Esophagus squamous epithelium (tissue), 5 donors: ENCODE data around the gene NLRC5. TPM values are rescaled to one million over a fixed set of nuclear protein-coding genes. Genes with fewer than 3 reads are reported as not detected.

Source experiments
- DNase-seq: peaks from one replicate; lab custom pipeline; 2025; lab: John Stamatoyannopoulos, UW
- H3K27ac ChIP-seq, 4 donors: fragments of 200-600 bp; sonication (generic); one replicate each; pipeline ENCODE4 v1.5.1; 2016 to 2019; ENCODE audit warnings: mild to moderate bottlenecking in 1 of 4
- H3K27me3 ChIP-seq, 4 donors: fragments of 200-600 bp; sonication (generic); 1 replicate in 3 of 4; 2 replicates in 1 of 4; pipeline versions ENCODE4 v1.5.1 to v1.6.0; 2017 to 2021; ENCODE audit warnings: antibody characterized with exemption in 1 of 4
- H3K36me3 ChIP-seq, 3 donors: fragments of 200-600 bp; sonication (generic); one replicate each; pipeline ENCODE4 v1.5.1; 2016 to 2019
- H3K4me1 ChIP-seq, 3 donors: fragments of 200-600 bp; sonication (generic); one replicate each; pipeline ENCODE4 v1.5.1; 2017 to 2019
- H3K4me3 ChIP-seq, 4 donors: fragments of 200-600 bp; sonication (generic); 1 replicate in 3 of 4; 2 replicates in 1 of 4; pipeline ENCODE4 v1.5.1; 2016 to 2019; ENCODE audit warnings: mild to moderate bottlenecking in 2 of 4, moderate library complexity in 1 of 4
- H3K9me3 ChIP-seq, 3 donors: fragments of 200-600 bp; sonication (generic); one replicate each; pipeline ENCODE4 v1.5.1; 2016 to 2019
- CTCF ChIP-seq, 6 experiments: fragments of 450-650 bp in 4 of 6; fragments of 200-600 bp in 2 of 6; sonication (generic) in 2 of 6; IDR thresholded peaks; one replicate each; pipeline ENCODE4 v1.5.1; 2016 to 2019; ENCODE audit warnings: antibody characterized with exemption in 6 of 6, mild to moderate bottlenecking in 4 of 6, moderate library complexity in 4 of 6
- POLR2A ChIP-seq, 4 donors: fragments of 450-650 bp; IDR thresholded peaks; one replicate each; pipeline ENCODE4 v1.6.1; 2017; ENCODE audit warnings: antibody characterized with exemption in 4 of 4, mild to moderate bottlenecking in 4 of 4, moderate library complexity in 3 of 4
- WGBS, 2 donors: methylation state at CpG; one replicate each; pipeline ENCODE4 v1.1.5; 2018; 5-methylcytosine and 5-hydroxymethylcytosine counted together
- intact Hi-C: fragments of 100-400 bp; cut with DNase I; formaldehyde crosslinking; loops from one replicate; pipeline ENCODE4 v1.15.0; 2022
- total RNA-seq, 4 donors: library from RNA; depleted of rRNA; stranded (reverse); fragments of >200 nt; gene quantifications; one replicate each; pipeline ENCODE4 v1.1.0, GENCODE V29; 2016
- donor health status: DM: yes; HTN: yes; CAD: no.

The NLRC5 gene
- total RNA-seq, result 10 to 100 TPM in 3 of 4 donors, 1 to 10 TPM in 1; 7.7 to 25.2 (median 14.1) TPM

- H3K9me3 ChIP-seq, result no peaks in the 10 kb centered on the region
- no peaks in the 10 kb centered on the region for H3K27me3 ChIP-seq
- H3K4me3 ChIP-seq, result peak within 1 kb of the TSS; percentile 70 to 79 (median 74)
- H3K27ac ChIP-seq, result peak within 1 kb of the TSS; percentile 80 to 93 (median 88)
- TF ChIP-seq POLR2A (IDR thresholded peaks at IDR 0.05) (peak in 3 of 4 donors; percentile 34 to 94 (median 80)), CTCF (IDR thresholded peaks at IDR 0.05) (peak in 1 of 6 experiments; percentile 19)
- H3K36me3 ChIP-seq, result no peaks in the 10 kb centered on the region
- H3K4me1 ChIP-seq, result peaks cover 26 to 85% (median 55%) of the 10 kb centered on the region in 3 donors
- intact Hi-C loops, result no loop called here
- 0 to 3% methylated on average over 21 to 29 of the region's 64 CpGs for WGBS, 2 donors
- peak; percentile 36 for DNase-seq
Observed at GRCh38 chr16:56988948-56989945, at the start of gene NLRC5. Gene NLRC5, plus strand, starts transcription at chr16:56989557. Its CDS starts 31,156 bp downstream, at chr16:57020713.

- TF ChIP-seq POLR2A (IDR thresholded peaks at IDR 0.05) (no peak), CTCF (IDR thresholded peaks at IDR 0.05) (no peak)
- Histone ChIP-seq H3K9me3 (no peaks in the 10 kb centered on the region), H3K4me1 (peaks cover 6 to 59% (median 12%) of the 10 kb centered on the region in 3 donors), H3K4me3 (peak overlapping the region in 1 of 4 donors; percentile 8), H3K27me3 (no peaks in the 10 kb centered on the region), H3K27ac (peak overlapping the region in 1 of 4 donors; percentile 23), H3K36me3 (peaks cover 45 to 100% (median 50%) of the 10 kb centered on the region in 3 donors)
- 68 to 78% methylated on average over 4 of the region's 4 CpGs for whole genome bisulfite sequencing, 2 donors
- intact Hi-C loops, result no loop called here
- no peak for DNase-seq
Observed at GRCh38 chr16:56939801-56940200, 49.6 kb upstream of the NLRC5 start.

- DNase-seq, result no peak
- Histone ChIP-seq H3K4me3 (no peak overlapping the region), H3K36me3 (peaks cover 50 to 100% (median 52%) of the 10 kb centered on the region in 3 donors), H3K4me1 (peaks cover 0 to 54% (median 6%) of the 10 kb centered on the region in 3 donors), H3K9me3 (no peaks in the 10 kb centered on the region), H3K27me3 (no peaks in the 10 kb centered on the region), H3K27ac (no peak overlapping the region)
- WGBS, 2 donors, result 70 to 80% methylated on average over 2 of the region's 2 CpGs
- TF ChIP-seq CTCF (IDR thresholded peaks at IDR 0.05) (no peak), POLR2A (IDR thresholded peaks at IDR 0.05) (no peak)
- intact Hi-C loops, result no loop called here
Observed at GRCh38 chr16:56941092-56941491, 48.3 kb upstream of the NLRC5 start.

- no peaks in the 10 kb centered on the region for H3K27me3 ChIP-seq
- no peak for TF ChIP-seq POLR2A (IDR thresholded peaks at IDR 0.05)
- TF ChIP-seq CTCF (IDR thresholded peaks at IDR 0.05), result no peak
- H3K36me3 ChIP-seq, result peaks cover 49 to 96% (median 52%) of the 10 kb centered on the region in 3 donors
- no peak overlapping the region for H3K27ac ChIP-seq
- H3K4me1 ChIP-seq, result peaks cover 0 to 46% (median 1%) of the 10 kb centered on the region in 3 donors
- intact Hi-C loops, result no loop called here
- no peak for DNase-seq
- H3K4me3 ChIP-seq, result no peak overlapping the region
- no peaks in the 10 kb centered on the region for H3K9me3 ChIP-seq
- WGBS, 2 donors, result 68 to 81% methylated on average over 7 to 9 of the region's 9 CpGs
Observed at GRCh38 chr16:56941856-56942331, 47.5 kb upstream of the NLRC5 start.
